PC-9 (cell line): Measurements from ENCODE around the gene SNX25. TPM values are rescaled to one million over a fixed set of nuclear protein-coding genes. Genes with fewer than 3 reads are reported as not detected.

Source experiments
- BruUV-seq: library from RNA; stranded (reverse); fragments of 400-500 nt; replicated peaks from 2 replicates; lab custom pipeline; 2021; lab: Mats Ljungman, UMichigan
- CTCF ChIA-PET: fragments of 300-600 bp; sonication (Branson Sonifier 250); formaldehyde crosslinking; loops from one replicate; lab custom pipeline; 2022; ENCODE audit warnings: antibody characterized with exemption; lab: Charles Lee
- POLR2A ChIA-PET: fragments of 300-600 bp; sonication (Branson Sonifier 250); formaldehyde crosslinking; loops from one replicate; lab custom pipeline; 2022; ENCODE audit warnings: antibody characterized with exemption; ENCODE audit not compliant: unreplicated experiment; lab: Charles Lee
- DNase-seq, 2 experiments: peaks; one replicate each; pipeline versions ENCODE4 v3.0.0 to v3.0.0-alpha.2; 2015 to 2022; ENCODE audit warnings: mixed read lengths in 1 of 2
- H2AFZ ChIP-seq: fragments of 200-600 bp; sonication (generic); 2 replicates; pipeline ENCODE4 v1.8.1; 2017; ENCODE audit warnings: antibody characterized with exemption
- H3F3A ChIP-seq: fragments of 200-600 bp; sonication (generic); 2 replicates; pipeline ENCODE4 v1.8.1; 2017; ENCODE audit warnings: antibody characterized with exemption, mild to moderate bottlenecking, low read depth; ENCODE audit not compliant: insufficient read depth
- H3K27ac ChIP-seq: fragments of 200-600 bp; sonication (generic); 2 replicates; pipeline ENCODE4 v1.6.1; 2016; ENCODE audit warnings: mixed run types
- H3K27me3 ChIP-seq: fragments of 200-600 bp; sonication (generic); 2 replicates; pipeline ENCODE4 v1.6.1; 2016; ENCODE audit warnings: low read depth, mixed run types; ENCODE audit not compliant: insufficient read depth
- H3K36me3 ChIP-seq: fragments of 200-600 bp; sonication (generic); 2 replicates; pipeline ENCODE4 v1.6.1; 2016; ENCODE audit warnings: low read depth, mixed run types
- H3K4me1 ChIP-seq: fragments of 200-600 bp; sonication (generic); replicated peaks from 2 replicates; pipeline ENCODE4 v1.6.1; 2016; ENCODE audit warnings: mixed run types; ENCODE audit not compliant: insufficient read depth
- H3K4me2 ChIP-seq: fragments of 200-600 bp; sonication (generic); 2 replicates; pipeline ENCODE4 v1.6.1; 2017; ENCODE audit warnings: mixed run types
- H3K4me3 ChIP-seq: fragments of 200-600 bp; sonication (generic); 2 replicates; pipeline ENCODE4 v1.6.1; 2016; ENCODE audit warnings: mixed run types
- H3K79me2 ChIP-seq: fragments of 200-600 bp; sonication (generic); 2 replicates; pipeline ENCODE4 v1.6.1; 2017; ENCODE audit warnings: low read depth, mixed run types
- H3K9me2 ChIP-seq: fragments of 200-600 bp; sonication (generic); 2 replicates; pipeline ENCODE4 v1.8.1; 2017; ENCODE audit warnings: mild to moderate bottlenecking; ENCODE audit not compliant: insufficient read depth
- H3K9me3 ChIP-seq: fragments of 200-600 bp; sonication (generic); 2 replicates; pipeline ENCODE4 v1.8.1; 2016; ENCODE audit warnings: low read depth; ENCODE audit not compliant: insufficient read depth
- H4K20me1 ChIP-seq: fragments of 200-600 bp; sonication (generic); 2 replicates; pipeline ENCODE4 v1.8.1; 2017; ENCODE audit not compliant: insufficient read depth
- CTCF ChIP-seq: fragments of 200-600 bp; sonication (generic); conservative IDR thresholded peaks from 2 replicates; pipeline ENCODE4 v1.6.1; 2017; ENCODE audit warnings: mixed run types, antibody characterized with exemption, mild to moderate bottlenecking, moderate library complexity
- EZH2 ChIP-seq: fragments of 200-600 bp; sonication (generic); IDR thresholded peaks from 2 replicates; pipeline ENCODE4 v1.8.0; 2017; ENCODE audit warnings: antibody characterized with exemption, low read depth
- intact Hi-C: fragments of 100-400 bp; cut with micrococcal nuclease; formaldehyde crosslinking; loops from one replicate; pipeline ENCODE4 v1.10.0; 2022; ENCODE audit not compliant: unreplicated experiment
- total RNA-seq: library from RNA; stranded (reverse); gene quantifications from 2 replicates; pipeline ENCODE4 v1.2.3, GENCODE V29; 2021

The SNX25 gene
- total RNA-seq, 1 experiment from 2014 or later, result 18.0 TPM

- TF ChIP-seq EZH2 (no peak), CTCF (no peak)
- BruUV-seq, result no TSS peak
- H2AFZ ChIP-seq, result no peak overlapping the region
- no peaks in the 10 kb centered on the region for H3K9me2 ChIP-seq
- no peak overlapping the region for H3K4me2 ChIP-seq
- no peaks in the 10 kb centered on the region for H3K9me3 ChIP-seq
- ChIA-PET POLR2A (interaction anchor here (0.5 kb wide), 1 partner anchor 25 kb away, joined by 5 read pairs; no protein-coding TSS in a partner anchor), CTCF (no interaction called here)
- DNase-seq, result no peak
- H3K27me3 ChIP-seq, result no peaks in the 10 kb centered on the region
- H3K4me1 ChIP-seq, result no peaks in the 10 kb centered on the region
- no peaks in the 10 kb centered on the region for H3F3A ChIP-seq
- H3K27ac ChIP-seq, result no peak overlapping the region
- H3K36me3 ChIP-seq, result no peaks in the 10 kb centered on the region
- no peaks in the 10 kb centered on the region for H4K20me1 ChIP-seq
- H3K4me3 ChIP-seq, result no peak overlapping the region
- no peaks in the 10 kb centered on the region for H3K79me2 ChIP-seq
- intact Hi-C loops, result no loop called here
Observed at GRCh38 chr4:185371702-185372101, 162.3 kb downstream of the SNX25 start.

- Histone ChIP-seq H4K20me1 (no peaks in the 10 kb centered on the region), H3K27ac (no peak overlapping the region), H3K4me3 (no peak overlapping the region), H2AFZ (no peak overlapping the region), H3K36me3 (no peaks in the 10 kb centered on the region), H3K4me1 (no peaks in the 10 kb centered on the region), H3K4me2 (no peak overlapping the region), H3K9me2 (no peaks in the 10 kb centered on the region), H3K9me3 (no peaks in the 10 kb centered on the region), H3F3A (no peaks in the 10 kb centered on the region), H3K79me2 (no peaks in the 10 kb centered on the region), H3K27me3 (no peaks in the 10 kb centered on the region)
- intact Hi-C loops, result no loop called here
- no TSS peak for BruUV-seq
- no peak for DNase-seq
- TF ChIP-seq CTCF (no peak), EZH2 (no peak)
- ChIA-PET POLR2A (no interaction called here), CTCF (no interaction called here)
Observed at GRCh38 chr4:185374027-185374426, 164.6 kb downstream of the SNX25 start.

- no TSS peak for BruUV-seq
Observed at GRCh38 chr4:185374573-185374972, 165.2 kb downstream of the SNX25 start.

More at GRCh38 chr4:185374573-185374972, 165.2 kb downstream of the SNX25 start:
- intact Hi-C loops, result no loop called here
- H3K4me2 ChIP-seq, result no peak overlapping the region
- H3K4me1 ChIP-seq, result no peaks in the 10 kb centered on the region
- no peaks in the 10 kb centered on the region for H3K36me3 ChIP-seq
- H3K27ac ChIP-seq, result no peak overlapping the region
- H3K9me2 ChIP-seq, result no peaks in the 10 kb centered on the region
- no peaks in the 10 kb centered on the region for H3K9me3 ChIP-seq
- H3K4me3 ChIP-seq, result no peak overlapping the region
- no peak for DNase-seq
- TF ChIP-seq CTCF (no peak), EZH2 (no peak)
- H2AFZ ChIP-seq, result no peak overlapping the region
- ChIA-PET POLR2A (no interaction called here), CTCF (no interaction called here)
- H3K27me3 ChIP-seq, result no peaks in the 10 kb centered on the region
- no peaks in the 10 kb centered on the region for H3F3A ChIP-seq
- H4K20me1 ChIP-seq, result no peaks in the 10 kb centered on the region
- no peaks in the 10 kb centered on the region for H3K79me2 ChIP-seq
